Measurements from ENCODE around the gene SESN1. TPM values are rescaled to one million over a fixed set of nuclear protein-coding genes. Genes with fewer than 3 reads are reported as not detected.
"Not testable (repeated sequence)": the region's sequence is repeated elsewhere in the genome, so short reads cannot be mapped to it uniquely, and the experiment has no call there.

The SESN1 gene
- total RNA-seq, 2 donors from 2014 or later = 26.2 to 63.1 TPM

DNA sequence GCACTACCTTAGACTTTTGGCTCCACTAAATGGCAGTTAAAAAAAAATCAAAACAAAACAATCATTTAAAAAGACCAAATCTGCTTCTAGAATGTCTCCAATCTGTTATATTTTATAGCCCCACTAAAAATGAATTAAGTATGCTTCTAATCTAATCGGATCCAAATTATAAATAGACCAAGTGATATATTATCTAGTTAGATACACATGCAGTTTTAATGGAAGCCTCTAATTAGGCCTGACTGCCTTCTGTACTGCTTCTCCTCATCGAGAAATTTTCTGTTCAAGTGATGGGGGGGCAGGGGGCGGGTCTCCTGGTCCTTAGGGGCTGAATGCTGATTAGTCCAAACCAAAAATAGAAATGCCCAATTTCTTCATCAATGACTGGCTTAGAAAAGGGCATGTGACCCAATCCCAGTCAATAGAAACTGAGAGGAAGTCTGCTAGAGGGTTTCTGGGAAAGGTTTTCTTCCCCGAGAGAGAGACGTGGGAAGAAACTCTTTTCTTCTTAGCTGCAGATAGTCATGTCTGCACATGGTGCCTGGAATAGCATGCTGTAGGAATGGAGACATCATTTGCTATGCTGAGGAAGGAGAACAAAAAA lies 6.9 kb downstream of the SESN1 start:
- Histone ChIP-seq H3K4me1 (ENCODE audit: control insufficient read depth in 1 of 2, low read depth in 2 of 2) (peaks cover 25 to 65% of the 10 kb centered on the region in 2 donors), H3K9me3 (no peaks in the 10 kb centered on the region), H3K27ac (peak overlapping the region in 1 of 2 donors; percentile 36), H3K36me3 (no peaks in the 10 kb centered on the region), H3K4me3 (peak overlapping the region; percentile 18), H3K27me3 (replicated peaks; ENCODE audit: insufficient read depth) (no peaks in the 10 kb centered on the region)
- TF ChIP-seq, protein P1, sequence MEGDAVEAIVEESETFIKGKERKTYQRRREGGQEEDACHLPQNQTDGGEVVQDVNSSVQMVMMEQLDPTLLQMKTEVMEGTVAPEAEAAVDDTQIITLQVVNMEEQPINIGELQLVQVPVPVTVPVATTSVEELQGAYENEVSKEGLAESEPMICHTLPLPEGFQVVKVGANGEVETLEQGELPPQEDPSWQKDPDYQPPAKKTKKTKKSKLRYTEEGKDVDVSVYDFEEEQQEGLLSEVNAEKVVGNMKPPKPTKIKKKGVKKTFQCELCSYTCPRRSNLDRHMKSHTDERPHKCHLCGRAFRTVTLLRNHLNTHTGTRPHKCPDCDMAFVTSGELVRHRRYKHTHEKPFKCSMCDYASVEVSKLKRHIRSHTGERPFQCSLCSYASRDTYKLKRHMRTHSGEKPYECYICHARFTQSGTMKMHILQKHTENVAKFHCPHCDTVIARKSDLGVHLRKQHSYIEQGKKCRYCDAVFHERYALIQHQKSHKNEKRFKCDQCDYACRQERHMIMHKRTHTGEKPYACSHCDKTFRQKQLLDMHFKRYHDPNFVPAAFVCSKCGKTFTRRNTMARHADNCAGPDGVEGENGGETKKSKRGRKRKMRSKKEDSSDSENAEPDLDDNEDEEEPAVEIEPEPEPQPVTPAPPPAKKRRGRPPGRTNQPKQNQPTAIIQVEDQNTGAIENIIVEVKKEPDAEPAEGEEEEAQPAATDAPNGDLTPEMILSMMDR (IDR thresholded peaks at IDR 0.05) = no peak
- no peak for DNase-seq (ENCODE audit: low spot score)
- ATAC-seq (ENCODE audit: insufficient number of reproducible peaks, low FRiP score, low read depth) = no peak

- not testable (repeated sequence) for ATAC-seq (ENCODE audit: insufficient number of reproducible peaks, low FRiP score, low read depth)
These were observed 10.5 kb downstream of the SESN1 start for GRCh38 chr6:109084146-109084545.

GRCh38 chr6:109083657-109084056 lies 11.0 kb downstream of the SESN1 start:
- Histone ChIP-seq H3K4me3 (no peak overlapping the region), H3K27me3 (replicated peaks; ENCODE audit: insufficient read depth) (no peaks in the 10 kb centered on the region), H3K9me3 (no peaks in the 10 kb centered on the region), H3K4me1 (ENCODE audit: control insufficient read depth in 1 of 2, low read depth in 2 of 2) (peaks cover 25 to 72% of the 10 kb centered on the region in 2 donors), H3K36me3 (no peaks in the 10 kb centered on the region), H3K27ac (peak overlapping the region; percentile 20 to 47)
- ATAC-seq (ENCODE audit: insufficient number of reproducible peaks, low FRiP score, low read depth) = no peak
- TF ChIP-seq, protein P1 (IDR thresholded peaks at IDR 0.05) = no peak
- no peak for DNase-seq (ENCODE audit: low spot score)

More at GRCh38 chr6:109084146-109084545, 10.5 kb downstream of the SESN1 start:
- Histone ChIP-seq H3K4me1 (ENCODE audit: control insufficient read depth in 1 of 2, low read depth in 2 of 2) (peaks cover 30 to 72% of the 10 kb centered on the region in 2 donors), H3K27ac (peak overlapping the region; percentile 24 to 47)
- H3K36me3 ChIP-seq; H3K9me3 ChIP-seq; DNase-seq (ENCODE audit: low spot score); H3K4me3 ChIP-seq; H3K27me3 ChIP-seq (replicated peaks; ENCODE audit: insufficient read depth): not testable (repeated sequence)

DNA sequence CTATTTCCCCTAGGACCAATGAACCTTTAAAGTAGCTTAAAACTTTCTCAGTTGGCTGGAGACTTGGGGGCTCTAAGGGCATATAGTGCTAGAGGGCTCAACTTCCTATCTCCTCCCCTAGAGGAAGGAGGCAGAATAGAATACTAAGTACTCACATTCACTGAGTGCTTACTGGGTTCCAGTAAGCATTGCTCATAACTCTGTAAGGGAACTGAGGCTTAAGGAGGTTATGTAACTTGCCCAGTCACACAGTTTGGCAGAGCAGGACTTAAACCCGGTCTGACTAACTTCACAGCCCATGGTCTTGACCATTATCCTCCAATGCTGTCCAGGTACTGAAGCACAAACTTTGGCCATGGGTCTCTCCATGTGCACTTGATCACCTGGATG lies 12.5 kb downstream of the SESN1 start:
- peak; percentile 49 for ATAC-seq (ENCODE audit: insufficient number of reproducible peaks, low FRiP score, low read depth)
- peaks cover 22 to 57% of the 10 kb centered on the region in 2 donors for H3K4me1 ChIP-seq (ENCODE audit: control insufficient read depth in 1 of 2, low read depth in 2 of 2)

DNA sequence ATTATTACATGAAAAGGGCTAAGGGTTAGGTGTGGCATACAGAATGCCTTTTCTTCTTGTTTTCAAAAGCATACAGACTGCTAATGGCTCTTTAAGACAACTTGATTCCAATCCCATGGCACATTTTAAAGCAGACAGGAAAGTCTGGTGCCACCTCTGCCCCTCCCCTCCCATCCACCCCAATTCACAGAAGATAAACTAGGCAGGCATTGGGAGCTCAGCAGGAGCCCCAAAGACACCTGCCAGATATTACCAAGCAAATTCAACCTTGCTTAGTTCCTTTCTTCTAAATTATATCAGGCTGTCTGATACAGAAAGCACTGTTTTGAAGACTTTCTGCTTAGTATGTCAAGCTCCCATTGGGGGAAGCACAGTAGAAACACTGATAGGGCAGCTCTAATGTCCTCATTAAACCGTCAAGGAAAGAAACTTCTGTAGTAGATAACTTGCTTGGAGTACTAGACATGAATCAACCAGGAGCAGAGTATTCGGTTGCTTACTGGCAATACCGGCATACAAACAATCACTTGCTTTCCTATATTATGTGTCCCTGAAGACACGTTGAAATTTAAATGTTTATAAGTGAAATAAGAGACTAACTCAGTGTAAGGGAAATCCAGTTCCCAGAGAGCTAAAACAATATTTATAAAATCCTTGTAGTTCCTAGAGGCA lies 13.0 kb downstream of the SESN1 start:
- H3K27me3 ChIP-seq (replicated peaks; ENCODE audit: insufficient read depth) = no peaks in the 10 kb centered on the region
- peaks cover 22 to 57% of the 10 kb centered on the region in 2 donors for H3K4me1 ChIP-seq (ENCODE audit: control insufficient read depth in 1 of 2, low read depth in 2 of 2)
- H3K9me3 ChIP-seq = no peaks in the 10 kb centered on the region
- DNase-seq (ENCODE audit: low spot score) (no peak), ATAC-seq (ENCODE audit: insufficient number of reproducible peaks, low FRiP score, low read depth) (no peak)
- no peak overlapping the region for H3K4me3 ChIP-seq
- peak overlapping the region in 1 of 2 donors; percentile 62 for H3K27ac ChIP-seq
- H3K36me3 ChIP-seq = no peaks in the 10 kb centered on the region
- TF ChIP-seq, protein P1 (IDR thresholded peaks at IDR 0.05) = no peak

More for the DNA sequence above, 12.5 kb downstream of the SESN1 start:
- no peak for DNase-seq (ENCODE audit: low spot score)
- no peaks in the 10 kb centered on the region for H3K9me3 ChIP-seq
- peak overlapping the region in 1 of 2 donors; percentile 62 for H3K27ac ChIP-seq
- H3K27me3 ChIP-seq (replicated peaks; ENCODE audit: insufficient read depth) = no peaks in the 10 kb centered on the region
- H3K4me3 ChIP-seq = no peak overlapping the region
- H3K36me3 ChIP-seq = no peaks in the 10 kb centered on the region
- TF ChIP-seq, protein P1 (IDR thresholded peaks at IDR 0.05) = no peak
